ENCODE measurements around the gene TSC22D1. TPM values are rescaled to one million over a fixed set of nuclear protein-coding genes. Genes with fewer than 3 reads are reported as not detected.
A peak's percentile ranks its signal among the peaks of the same experiment; 100 is the strongest.

Gene TSC22D1
- total RNA-seq, 1 donor from 2014 or later: 18.6 TPM

- no peaks in the 10 kb centered on the region for H3K36me3 Mint-ChIP-seq (ENCODE audit: low read depth)
- ATAC-seq (ENCODE audit: low read depth): peak; percentile 31
- intact Hi-C loops (cut with micrococcal nuclease): no loop called here
- peaks cover 12% of the 10 kb centered on the region for H3K4me1 Mint-ChIP-seq
- peaks cover 10% of the 10 kb centered on the region for H3K27me3 Mint-ChIP-seq
- no peak overlapping the region for H3K4me3 Mint-ChIP-seq
- H3K27ac Mint-ChIP-seq: no peak overlapping the region
- no peak for TF ChIP-seq CTCF (IDR thresholded peaks at IDR 0.05)
- ChIA-PET CTCF (no interaction called here), POLR2A (no interaction called here)
- H3K9me3 Mint-ChIP-seq: no peaks in the 10 kb centered on the region
- no peak for DNase-seq
These were observed 158.3 kb downstream of the TSC22D1 start for GRCh38 chr13:44417876-44418275.

DNA sequence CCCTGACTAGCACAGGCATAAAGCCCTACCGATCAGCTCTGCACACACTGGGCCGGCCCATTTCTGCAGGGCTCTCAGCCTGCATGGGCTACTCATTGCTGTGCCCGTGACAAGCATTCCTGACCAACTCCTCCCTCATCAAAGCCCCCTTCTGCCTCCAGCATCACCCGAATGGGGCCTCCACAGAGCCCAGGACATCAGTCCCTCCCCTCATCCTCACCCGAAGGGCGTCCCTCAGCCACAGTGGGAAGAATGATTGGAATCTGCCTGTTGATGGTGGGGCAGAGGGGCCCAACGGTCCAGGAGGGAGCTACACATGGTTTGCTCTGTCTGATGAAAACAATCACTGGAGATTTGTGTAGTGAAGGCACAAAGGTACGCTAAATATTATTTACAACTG lies 158.7 kb downstream of the TSC22D1 start:
- ChIA-PET CTCF (no interaction called here), POLR2A (no interaction called here)
- TF ChIP-seq CTCF (IDR thresholded peaks at IDR 0.05): no peak
- intact Hi-C loops (cut with micrococcal nuclease): no loop called here
- no peak for DNase-seq
- Mint-ChIP-seq H3K36me3 (ENCODE audit: low read depth) (no peaks in the 10 kb centered on the region), H3K27me3 (peaks cover 8% of the 10 kb centered on the region), H3K4me1 (peaks cover 12% of the 10 kb centered on the region), H3K9me3 (no peaks in the 10 kb centered on the region), H3K27ac (no peak overlapping the region), H3K4me3 (no peak overlapping the region)
- ATAC-seq (ENCODE audit: low read depth): no peak

DNA sequence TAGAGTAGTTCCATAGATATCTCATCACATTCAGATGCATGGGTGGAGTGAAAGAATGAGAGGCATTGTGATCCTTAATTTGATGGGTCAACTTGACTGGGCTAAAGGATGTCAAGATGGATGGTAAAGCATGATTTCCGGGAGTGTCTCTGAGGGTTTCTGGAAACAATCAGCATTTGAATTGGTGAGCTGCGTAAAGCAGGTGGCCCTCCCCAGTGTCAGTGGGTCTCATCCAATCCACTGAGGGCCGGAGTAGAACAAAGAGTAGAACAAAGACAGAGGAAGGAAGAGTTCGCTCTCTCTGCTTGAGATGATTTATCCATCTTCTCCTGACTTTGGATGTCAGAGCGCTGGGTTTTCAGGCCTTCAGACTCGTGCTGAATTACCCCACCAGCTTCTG lies 159.4 kb downstream of the TSC22D1 start:
- ChIA-PET POLR2A (no interaction called here), CTCF (no interaction called here)
- intact Hi-C loops (cut with micrococcal nuclease): no loop called here
- no peak overlapping the region for H3K27ac Mint-ChIP-seq
- peaks cover 12% of the 10 kb centered on the region for H3K4me1 Mint-ChIP-seq
- no peaks in the 10 kb centered on the region for H3K9me3 Mint-ChIP-seq
- H3K4me3 Mint-ChIP-seq: no peak overlapping the region
- DNase-seq (no peak), ATAC-seq (ENCODE audit: low read depth) (no peak)
- no peaks in the 10 kb centered on the region for H3K36me3 Mint-ChIP-seq (ENCODE audit: low read depth)
- peaks cover 2% of the 10 kb centered on the region for H3K27me3 Mint-ChIP-seq
- TF ChIP-seq CTCF (IDR thresholded peaks at IDR 0.05): no peak

DNA sequence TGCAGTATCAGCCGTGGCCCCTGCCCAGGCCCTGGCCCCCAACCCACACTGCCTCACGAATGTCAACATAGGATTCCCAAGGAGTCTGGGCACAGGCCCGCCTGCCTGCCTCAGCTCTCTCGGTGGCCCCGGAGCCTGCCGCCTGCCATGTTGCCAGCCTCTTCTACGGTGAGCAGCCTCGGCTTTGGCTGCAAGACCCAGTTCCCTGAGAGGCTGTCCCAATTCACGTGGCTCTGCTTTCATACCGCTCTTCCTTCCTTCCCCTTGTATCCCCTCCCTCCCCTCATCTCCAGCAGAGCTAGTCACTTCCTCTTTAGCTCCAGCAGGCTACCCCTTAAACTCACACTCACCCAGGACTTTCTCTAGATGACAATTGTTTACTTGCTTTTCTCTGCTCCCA lies 159.8 kb downstream of the TSC22D1 start:
- ChIA-PET POLR2A (no interaction called here), CTCF (no interaction called here)
- ATAC-seq (ENCODE audit: low read depth): no peak
- no peaks in the 10 kb centered on the region for H3K36me3 Mint-ChIP-seq (ENCODE audit: low read depth)
- H3K4me3 Mint-ChIP-seq: no peak overlapping the region
- no peak for DNase-seq
- no peak for TF ChIP-seq CTCF (IDR thresholded peaks at IDR 0.05)
- H3K4me1 Mint-ChIP-seq: peaks cover 12% of the 10 kb centered on the region
- no peaks in the 10 kb centered on the region for H3K9me3 Mint-ChIP-seq
- no peaks in the 10 kb centered on the region for H3K27me3 Mint-ChIP-seq
- no peak overlapping the region for H3K27ac Mint-ChIP-seq
- intact Hi-C loops (cut with micrococcal nuclease): no loop called here

DNA sequence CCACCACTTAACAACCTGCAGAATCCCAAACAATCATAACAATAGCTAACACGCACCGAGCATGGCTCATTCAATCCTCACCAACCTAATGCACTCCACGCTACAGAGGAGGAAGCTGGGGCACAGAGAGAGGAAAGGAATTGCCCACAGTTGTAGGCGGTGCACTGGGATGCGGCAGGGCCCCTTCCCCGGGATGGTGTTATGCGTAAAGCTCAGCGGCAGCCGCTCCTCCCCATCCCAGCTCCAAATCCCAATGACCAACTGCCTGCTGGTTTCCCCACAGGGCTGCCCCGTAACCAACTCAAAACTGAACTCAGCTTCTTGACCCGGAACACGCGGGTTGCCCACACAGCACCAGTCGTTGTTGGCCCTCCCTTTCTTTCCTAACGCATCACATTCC lies 160.3 kb downstream of the TSC22D1 start:
- H3K27me3 Mint-ChIP-seq: no peaks in the 10 kb centered on the region
- TF ChIP-seq CTCF (IDR thresholded peaks at IDR 0.05): no peak
- no peaks in the 10 kb centered on the region for H3K9me3 Mint-ChIP-seq
- DNase-seq (no peak), ATAC-seq (ENCODE audit: low read depth) (no peak)
- no peaks in the 10 kb centered on the region for H3K36me3 Mint-ChIP-seq (ENCODE audit: low read depth)
- CTCF ChIA-PET: no interaction called here
- no peak overlapping the region for H3K4me3 Mint-ChIP-seq
- no peak overlapping the region for H3K27ac Mint-ChIP-seq
- H3K4me1 Mint-ChIP-seq: peaks cover 12% of the 10 kb centered on the region
- POLR2A ChIA-PET: no interaction called here
- intact Hi-C loops (cut with micrococcal nuclease): no loop called here

All from activated B cell treated with CpG ODN at 0.5 μM for 24 hours (primary cell).